IPS-NIHi7 (cell line): ENCODE results near the gene DSCAML1.

Source experiments
- DNase-seq: peaks from one replicate; pipeline ENCODE4 v3.0.0; 2012; ENCODE audit warnings: mixed read lengths; ENCODE audit errors: extremely low spot score

Gene DSCAML1

GRCh38 chr11:117761993-117762392 lies 35.0 kb downstream of the DSCAML1 start:
- no peak for DNase-seq

- DNase-seq = peak; percentile 62
These were observed 37.7 kb downstream of the DSCAML1 start for GRCh38 chr11:117759305-117759704.

- no peak for DNase-seq
These were observed 43.0 kb downstream of the DSCAML1 start for GRCh38 chr11:117754030-117754429.

GRCh38 chr11:117752721-117753237 lies 44.2 kb downstream of the DSCAML1 start:
- no peak for DNase-seq

GRCh38 chr11:117752071-117752470 lies 44.9 kb downstream of the DSCAML1 start:
- no peak for DNase-seq

- DNase-seq = no peak
These were observed 45.9 kb downstream of the DSCAML1 start for GRCh38 chr11:117750916-117751662.

GRCh38 chr11:117750357-117750756 lies 46.7 kb downstream of the DSCAML1 start:
- no peak for DNase-seq

GRCh38 chr11:117749541-117749910 lies 47.5 kb downstream of the DSCAML1 start:
- no peak for DNase-seq

- no peak for DNase-seq
These were observed 48.1 kb downstream of the DSCAML1 start for GRCh38 chr11:117748771-117749540.

GRCh38 chr11:117747892-117748291 lies 49.1 kb downstream of the DSCAML1 start:
- no peak for DNase-seq

GRCh38 chr11:117745346-117745745 lies 51.7 kb downstream of the DSCAML1 start:
- no peak for DNase-seq

- DNase-seq = no peak
These were observed 52.4 kb downstream of the DSCAML1 start for GRCh38 chr11:117744471-117745150.

GRCh38 chr11:117743121-117743815 lies 53.7 kb downstream of the DSCAML1 start:
- DNase-seq = no peak

- no peak for DNase-seq
These were observed 58.6 kb downstream of the DSCAML1 start for GRCh38 chr11:117738246-117738957.

GRCh38 chr11:117735350-117735977 lies 61.6 kb downstream of the DSCAML1 start:
- no peak for DNase-seq

- DNase-seq = no peak
These were observed 62.4 kb downstream of the DSCAML1 start for GRCh38 chr11:117734601-117735024.

- DNase-seq = no peak
These were observed 63.7 kb downstream of the DSCAML1 start for GRCh38 chr11:117733316-117733715.

- peak; percentile 52 for DNase-seq
These were observed 65.2 kb downstream of the DSCAML1 start for GRCh38 chr11:117731722-117732290.

- DNase-seq = no peak
These were observed 66.7 kb downstream of the DSCAML1 start for GRCh38 chr11:117730208-117730800.
